M059J (cell line): ENCODE data around the gene DENND6B. TPM values are rescaled to one million over a fixed set of nuclear protein-coding genes. Genes with fewer than 3 reads are reported as not detected.

Experiments used
- DNase-seq: peaks from one replicate; pipeline ENCODE4 v3.0.0-alpha.2; 2012; ENCODE audit warnings: low read depth
- total RNA-seq: library from RNA; depleted of rRNA; stranded (reverse); fragments of >200 nt; shearing (Covaris generic); gene quantifications from 2 replicates; pipeline ENCODE4 v1.2.3, GENCODE V29; 2014

The DENND6B gene
- total RNA-seq, 1 experiment from 2014 or later: 0.71 TPM

- DNase-seq: peak; percentile 46
Observed at GRCh38 chr22:50272044-50272802, 54.6 kb downstream of the DENND6B start.

- peak; percentile 42 for DNase-seq
Observed at GRCh38 chr22:50271519-50271970, 55.3 kb downstream of the DENND6B start.

- DNase-seq: peak; percentile 67
Observed at GRCh38 chr22:50270666-50271394, 56.0 kb downstream of the DENND6B start.

GRCh38 chr22:50269970-50270665, 56.7 kb downstream of the DENND6B start, which contains the start of gene MAPK11:
Gene MAPK11 (minus strand): TSS chr22:50270380. CDS start chr22:50270292, 88 bp downstream.
- peak; percentile 31 for DNase-seq

- no peak for DNase-seq
Observed at GRCh38 chr22:50269573-50269969, 57.2 kb downstream of the DENND6B start.

GRCh38 chr22:50268655-50269113, 58.1 kb downstream of the DENND6B start:
- DNase-seq: no peak

- DNase-seq: no peak
Observed at GRCh38 chr22:50267591-50268390, 59.0 kb downstream of the DENND6B start.

- no peak for DNase-seq
Observed at GRCh38 chr22:50266994-50267393, 59.8 kb downstream of the DENND6B start.

GRCh38 chr22:50264946-50265669, 61.7 kb downstream of the DENND6B start:
- DNase-seq: no peak

GRCh38 chr22:50264104-50264745, 62.6 kb downstream of the DENND6B start:
- DNase-seq: no peak

- DNase-seq: no peak
Observed at GRCh38 chr22:50262973-50263617, 63.7 kb downstream of the DENND6B start.

- DNase-seq: peak; percentile 55
Observed at GRCh38 chr22:50262460-50262911, 64.3 kb downstream of the DENND6B start.

- peak; percentile 29 for DNase-seq
Observed at GRCh38 chr22:50261615-50262459, 65.0 kb downstream of the DENND6B start, which contains the start of gene MAPK12. Gene MAPK12 (minus strand): TSS chr22:50261683. CDS start chr22:50261509, 174 bp downstream.

- DNase-seq: peak; percentile 53
Observed at GRCh38 chr22:50260801-50261614, 65.8 kb downstream of the DENND6B start.

GRCh38 chr22:50260434-50260800, 66.4 kb downstream of the DENND6B start:
- no peak for DNase-seq

- DNase-seq: no peak
Observed at GRCh38 chr22:50259302-50259701, 67.5 kb downstream of the DENND6B start.
